ENCODE measurements around the gene EXOC8. TPM values are rescaled to one million over a fixed set of nuclear protein-coding genes. Genes with fewer than 3 reads are reported as not detected.

The EXOC8 gene
- total and polyA plus RNA-seq, 9 donors = 5.0 to 8.1 (median 6.9) TPM

GRCh38 chr1:231324660-231325059, 13.0 kb downstream of the EXOC8 start:
- no peak overlapping the region for H3K27ac ChIP-seq (ENCODE audit: low read length)
- H3K9me3 ChIP-seq (replicated peaks; ENCODE audit: control insufficient read depth, low read depth, low read length) = no peaks in the 10 kb centered on the region
- DNase-seq = no peak
- H3K36me3 ChIP-seq (ENCODE audit: control insufficient read depth, insufficient read depth, low read length) = no peaks in the 10 kb centered on the region
- 100% methylated on average over 1 of the region's 5 CpGs for WGBS (ENCODE audit: insufficient coverage)
- H3K4me1 ChIP-seq (ENCODE audit: control insufficient read depth, insufficient read depth, low read length) = no peaks in the 10 kb centered on the region
- no peaks in the 10 kb centered on the region for H3K27me3 ChIP-seq (ENCODE audit: control insufficient read depth, insufficient read depth, low read length)
- H3K4me3 ChIP-seq (ENCODE audit: low read length) = no peak overlapping the region

GRCh38 chr1:231322880-231323530, 14.6 kb downstream of the EXOC8 start:
- no peak for DNase-seq
- Histone ChIP-seq H3K4me1 (ENCODE audit: control insufficient read depth, insufficient read depth, low read length) (no peaks in the 10 kb centered on the region), H3K4me3 (ENCODE audit: low read length) (no peak overlapping the region), H3K27me3 (ENCODE audit: control insufficient read depth, insufficient read depth, low read length) (no peaks in the 10 kb centered on the region), H3K36me3 (ENCODE audit: control insufficient read depth, insufficient read depth, low read length) (no peaks in the 10 kb centered on the region), H3K27ac (ENCODE audit: low read length) (no peak overlapping the region), H3K9me3 (replicated peaks; ENCODE audit: control insufficient read depth, low read depth, low read length) (no peaks in the 10 kb centered on the region)
- WGBS (ENCODE audit: insufficient coverage) = 78% methylated on average over 6 of the region's 7 CpGs

DNA sequence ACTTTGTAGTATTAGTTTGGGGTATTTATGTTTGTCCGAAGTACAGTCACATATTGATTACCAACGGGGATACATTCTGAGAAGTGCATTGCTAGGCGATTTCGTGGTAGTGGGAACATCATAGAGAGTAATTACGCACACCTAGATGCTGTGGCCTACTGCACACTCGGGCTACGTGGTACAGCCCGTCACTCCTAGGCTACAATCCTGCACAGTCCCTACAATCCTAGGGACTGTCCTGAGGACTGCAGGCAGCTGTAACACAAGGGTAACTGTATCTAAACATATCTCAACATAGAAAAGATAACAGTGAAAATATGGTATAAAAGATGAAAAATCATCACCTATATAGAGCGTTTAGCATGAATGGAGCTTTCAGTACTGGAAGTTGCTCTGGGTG, 18.6 kb downstream of the EXOC8 start:
- H3K36me3 ChIP-seq (ENCODE audit: control insufficient read depth, insufficient read depth, low read length) = no peaks in the 10 kb centered on the region
- no peak for DNase-seq
- H3K4me1 ChIP-seq (ENCODE audit: control insufficient read depth, insufficient read depth, low read length) = no peaks in the 10 kb centered on the region
- H3K27ac ChIP-seq (ENCODE audit: low read length) = no peak overlapping the region
- H3K9me3 ChIP-seq (replicated peaks; ENCODE audit: control insufficient read depth, low read depth, low read length) = no peaks in the 10 kb centered on the region
- no peaks in the 10 kb centered on the region for H3K27me3 ChIP-seq (ENCODE audit: control insufficient read depth, insufficient read depth, low read length)
- no peak overlapping the region for H3K4me3 ChIP-seq (ENCODE audit: low read length)
- WGBS (ENCODE audit: insufficient coverage) = 87% methylated on average over 4 of the region's 9 CpGs

- 84% methylated on average over 4 of the region's 4 CpGs for WGBS (ENCODE audit: insufficient coverage)
- Histone ChIP-seq H3K9me3 (replicated peaks; ENCODE audit: control insufficient read depth, low read depth, low read length) (no peaks in the 10 kb centered on the region), H3K4me1 (ENCODE audit: control insufficient read depth, insufficient read depth, low read length) (no peaks in the 10 kb centered on the region), H3K4me3 (ENCODE audit: low read length) (no peak overlapping the region), H3K27ac (ENCODE audit: low read length) (no peak overlapping the region), H3K27me3 (ENCODE audit: control insufficient read depth, insufficient read depth, low read length) (no peaks in the 10 kb centered on the region), H3K36me3 (ENCODE audit: control insufficient read depth, insufficient read depth, low read length) (no peaks in the 10 kb centered on the region)
- no peak for DNase-seq
Observed at GRCh38 chr1:231318568-231318967, 19.1 kb downstream of the EXOC8 start.

- 91% methylated on average over 5 of the region's 15 CpGs for WGBS (ENCODE audit: insufficient coverage)
- H3K4me1 ChIP-seq (ENCODE audit: control insufficient read depth, insufficient read depth, low read length) = no peaks in the 10 kb centered on the region
Observed at GRCh38 chr1:231318015-231318355, 19.7 kb downstream of the EXOC8 start.

DNA sequence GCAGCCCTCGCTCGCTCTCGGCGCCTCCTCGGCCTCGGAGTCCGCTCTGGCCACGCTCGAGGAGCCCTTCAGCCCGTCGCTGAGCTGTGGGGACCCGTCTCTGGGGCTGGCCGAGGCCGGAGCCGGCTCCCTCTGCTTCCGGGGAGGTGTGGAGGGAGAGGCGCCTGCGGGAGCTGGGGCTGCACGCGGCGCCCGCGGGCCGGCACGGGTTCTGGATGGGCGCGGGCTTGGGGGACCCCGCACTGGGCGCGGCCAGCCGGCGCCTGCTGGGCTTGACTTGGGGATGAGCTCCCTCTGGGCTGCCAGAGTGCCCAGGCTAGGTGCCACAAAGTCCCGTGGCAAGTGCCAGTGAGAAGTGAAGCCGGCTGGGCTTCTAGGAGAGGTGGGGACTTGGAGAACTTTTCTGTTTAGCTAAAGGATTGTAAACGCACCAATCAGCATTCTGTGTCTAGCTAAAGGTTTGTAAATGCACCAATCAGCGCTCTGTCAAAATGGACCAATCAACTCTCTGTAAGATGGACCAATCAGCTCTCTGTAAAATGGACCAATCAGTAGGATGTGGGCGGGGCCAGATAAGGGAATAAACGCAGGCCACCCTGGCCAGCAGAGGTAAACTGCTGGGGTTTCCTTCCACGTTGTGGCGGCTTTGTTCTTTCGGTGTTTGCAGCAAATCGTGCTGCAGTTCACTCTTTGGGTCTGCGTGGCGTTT, 20.2 kb downstream of the EXOC8 start:
- H3K9me3 ChIP-seq (replicated peaks; ENCODE audit: control insufficient read depth, low read depth, low read length) = no peaks in the 10 kb centered on the region
- H3K27me3 ChIP-seq (ENCODE audit: control insufficient read depth, insufficient read depth, low read length) = no peaks in the 10 kb centered on the region
- DNase-seq = no peak
- H3K27ac ChIP-seq (ENCODE audit: low read length) = no peak overlapping the region
- no peak overlapping the region for H3K4me3 ChIP-seq (ENCODE audit: low read length)
- WGBS (ENCODE audit: insufficient coverage) = 92% methylated on average over 29 of the region's 44 CpGs
- H3K4me1 ChIP-seq (ENCODE audit: control insufficient read depth, insufficient read depth, low read length) = no peaks in the 10 kb centered on the region
- no peaks in the 10 kb centered on the region for H3K36me3 ChIP-seq (ENCODE audit: control insufficient read depth, insufficient read depth, low read length)

More at GRCh38 chr1:231318015-231318355, 19.7 kb downstream of the EXOC8 start:
- Histone ChIP-seq H3K36me3 (ENCODE audit: control insufficient read depth, insufficient read depth, low read length) (no peaks in the 10 kb centered on the region), H3K4me3 (ENCODE audit: low read length) (no peak overlapping the region), H3K9me3 (replicated peaks; ENCODE audit: control insufficient read depth, low read depth, low read length) (no peaks in the 10 kb centered on the region), H3K27ac (ENCODE audit: low read length) (no peak overlapping the region), H3K27me3 (ENCODE audit: control insufficient read depth, insufficient read depth, low read length) (no peaks in the 10 kb centered on the region)
- no peak for DNase-seq

DNA sequence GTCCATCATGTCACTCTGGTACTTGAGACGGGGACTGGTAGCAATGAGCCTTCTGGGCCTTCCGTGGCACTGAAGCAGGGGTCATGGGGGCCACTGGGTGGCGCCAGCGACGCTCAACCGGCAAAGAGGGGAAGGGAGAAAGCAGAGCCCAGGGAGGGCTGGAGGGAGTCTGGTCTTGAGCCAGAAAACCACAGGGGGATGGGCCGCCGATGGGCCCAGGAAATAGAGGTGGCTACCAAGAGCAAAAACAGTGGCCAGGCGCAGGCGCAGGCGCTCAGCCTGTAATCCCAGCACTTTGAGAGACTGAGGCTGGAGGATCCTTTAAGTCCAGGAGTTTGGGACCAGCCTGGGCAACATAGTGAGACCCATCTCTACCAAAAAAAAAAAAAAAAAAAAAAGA, 21.8 kb downstream of the EXOC8 start:
- 22% methylated on average over 8 of the region's 11 CpGs for WGBS (ENCODE audit: insufficient coverage)
- no peak for DNase-seq
- no peaks in the 10 kb centered on the region for H3K27me3 ChIP-seq (ENCODE audit: control insufficient read depth, insufficient read depth, low read length)
- no peak overlapping the region for H3K4me3 ChIP-seq (ENCODE audit: low read length)
- no peaks in the 10 kb centered on the region for H3K9me3 ChIP-seq (replicated peaks; ENCODE audit: control insufficient read depth, low read depth, low read length)
- no peaks in the 10 kb centered on the region for H3K36me3 ChIP-seq (ENCODE audit: control insufficient read depth, insufficient read depth, low read length)
- no peak overlapping the region for H3K27ac ChIP-seq (ENCODE audit: low read length)
- H3K4me1 ChIP-seq (ENCODE audit: control insufficient read depth, insufficient read depth, low read length) = no peaks in the 10 kb centered on the region

DNA sequence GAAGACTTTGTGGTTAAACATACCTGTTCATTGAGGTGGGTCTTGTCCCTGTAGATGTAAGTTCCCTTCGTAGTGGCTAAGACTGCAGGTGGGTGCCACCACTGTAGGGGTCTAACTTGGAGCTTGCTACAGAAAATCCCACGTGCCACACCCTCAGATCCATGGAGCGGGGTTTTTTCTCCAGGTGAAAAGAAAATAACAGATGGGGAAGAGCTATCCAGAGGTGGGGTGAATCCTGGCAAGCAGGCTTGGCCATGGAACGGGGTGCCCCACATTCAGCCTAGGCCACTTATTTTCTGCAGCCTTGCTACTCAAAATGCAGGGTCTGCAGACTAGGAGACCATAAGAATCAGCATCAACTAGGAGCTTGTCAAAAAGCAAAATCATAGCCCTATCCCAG, 24.0 kb downstream of the EXOC8 start:
- Histone ChIP-seq H3K27ac (ENCODE audit: low read length) (no peak overlapping the region), H3K9me3 (replicated peaks; ENCODE audit: control insufficient read depth, low read depth, low read length) (no peaks in the 10 kb centered on the region), H3K36me3 (ENCODE audit: control insufficient read depth, insufficient read depth, low read length) (no peaks in the 10 kb centered on the region), H3K4me3 (ENCODE audit: low read length) (no peak overlapping the region), H3K4me1 (ENCODE audit: control insufficient read depth, insufficient read depth, low read length) (no peaks in the 10 kb centered on the region), H3K27me3 (ENCODE audit: control insufficient read depth, insufficient read depth, low read length) (no peaks in the 10 kb centered on the region)
- DNase-seq = no peak
- 85% methylated on average over 4 of the region's 4 CpGs for WGBS (ENCODE audit: insufficient coverage)

- no peak overlapping the region for H3K27ac ChIP-seq (ENCODE audit: low read length)
- no peaks in the 10 kb centered on the region for H3K9me3 ChIP-seq (replicated peaks; ENCODE audit: control insufficient read depth, low read depth, low read length)
- H3K27me3 ChIP-seq (ENCODE audit: control insufficient read depth, insufficient read depth, low read length) = no peaks in the 10 kb centered on the region
- no peaks in the 10 kb centered on the region for H3K4me1 ChIP-seq (ENCODE audit: control insufficient read depth, insufficient read depth, low read length)
- H3K4me3 ChIP-seq (ENCODE audit: low read length) = no peak overlapping the region
- DNase-seq = no peak
- WGBS (ENCODE audit: insufficient coverage) = 97% methylated on average over 5 of the region's 5 CpGs
- H3K36me3 ChIP-seq (ENCODE audit: control insufficient read depth, insufficient read depth, low read length) = no peaks in the 10 kb centered on the region
Observed at GRCh38 chr1:231312432-231312788, 25.2 kb downstream of the EXOC8 start.

DNA sequence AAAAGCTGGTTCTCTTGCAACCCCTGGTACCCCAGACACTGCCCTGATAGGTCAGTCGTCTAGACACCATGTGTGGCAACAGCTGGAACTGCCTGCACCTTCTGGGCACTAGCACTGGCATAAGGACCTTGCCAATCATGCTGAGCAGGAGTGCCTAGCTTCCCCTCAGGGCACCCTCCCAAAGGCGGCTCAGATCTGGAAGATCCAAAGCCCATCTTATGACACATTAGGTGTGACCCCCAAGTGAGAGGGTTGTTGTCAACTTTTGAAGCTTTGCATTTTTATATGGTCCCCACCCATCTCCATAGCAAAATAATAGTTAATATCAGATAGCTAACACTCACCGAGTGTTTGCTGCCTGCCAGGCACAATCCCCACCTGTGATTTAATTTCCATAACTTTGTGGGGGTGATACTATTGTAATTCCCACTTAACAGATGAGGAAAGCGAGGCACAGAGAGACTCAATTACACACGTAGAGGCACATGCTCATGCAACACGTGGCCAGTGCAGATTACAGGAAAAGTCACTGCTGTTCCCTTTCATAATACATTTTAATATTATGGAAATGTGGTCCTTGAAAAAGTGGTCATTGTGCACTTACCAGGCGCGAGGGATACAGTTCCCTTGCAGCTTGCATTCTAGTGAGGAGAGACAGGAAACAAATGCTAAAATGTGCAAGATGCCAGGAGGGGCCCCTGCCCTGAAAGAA, 25.8 kb downstream of the EXOC8 start:
- Histone ChIP-seq H3K4me1 (ENCODE audit: control insufficient read depth, insufficient read depth, low read length) (no peaks in the 10 kb centered on the region), H3K27me3 (ENCODE audit: control insufficient read depth, insufficient read depth, low read length) (no peaks in the 10 kb centered on the region), H3K36me3 (ENCODE audit: control insufficient read depth, insufficient read depth, low read length) (no peaks in the 10 kb centered on the region), H3K9me3 (replicated peaks; ENCODE audit: control insufficient read depth, low read depth, low read length) (no peaks in the 10 kb centered on the region), H3K27ac (ENCODE audit: low read length) (no peak overlapping the region), H3K4me3 (ENCODE audit: low read length) (no peak overlapping the region)
- 81% methylated on average over 3 of the region's 8 CpGs for WGBS (ENCODE audit: insufficient coverage)
- DNase-seq = no peak
